Measurements from ENCODE around the gene UBE2Q2. TPM values are rescaled to one million over a fixed set of nuclear protein-coding genes. Genes with fewer than 3 reads are reported as not detected.
"Not testable (repeated sequence)": the region's sequence is repeated elsewhere in the genome, so short reads cannot be mapped to it uniquely, and the experiment has no call there.

UBE2Q2 gene
- total RNA-seq, 1 experiment from 2014 or later: 36.6 TPM

GRCh38 chr15:75823860-75824613, 19.2 kb upstream of the UBE2Q2 start:
- no peak for DNase-seq (ENCODE audit: low spot score)

GRCh38 chr15:75827691-75828090, 15.6 kb upstream of the UBE2Q2 start:
- DNase-seq (ENCODE audit: low spot score): no peak

- DNase-seq (ENCODE audit: low spot score): no peak
Measured at GRCh38 chr15:75828429-75828828, 14.8 kb upstream of the UBE2Q2 start.

GRCh38 chr15:75830910-75831805, 12.1 kb upstream of the UBE2Q2 start:
- DNase-seq (ENCODE audit: low spot score): no peak

GRCh38 chr15:75831806-75832102, 11.5 kb upstream of the UBE2Q2 start:
- DNase-seq (ENCODE audit: low spot score): no peak

- DNase-seq (ENCODE audit: low spot score): no peak
Measured at GRCh38 chr15:75832114-75832513, 11.1 kb upstream of the UBE2Q2 start.

GRCh38 chr15:75834021-75834420, 9.2 kb upstream of the UBE2Q2 start:
- no peak for DNase-seq (ENCODE audit: low spot score)

GRCh38 chr15:75835990-75836958, 7.0 kb upstream of the UBE2Q2 start:
- no peak for DNase-seq (ENCODE audit: low spot score)

- peak; percentile 73 for DNase-seq (ENCODE audit: low spot score)
Measured at GRCh38 chr15:75836959-75837334, 6.3 kb upstream of the UBE2Q2 start.

GRCh38 chr15:75840659-75841058, 2.6 kb upstream of the UBE2Q2 start:
- DNase-seq (ENCODE audit: low spot score): peak; percentile 52

GRCh38 chr15:75841626-75842025, 1.6 kb upstream of the UBE2Q2 start:
- no peak for DNase-seq (ENCODE audit: low spot score)

GRCh38 chr15:75843678-75844581, 683 bp downstream of the UBE2Q2 start:
- peak; percentile 25 for DNase-seq (ENCODE audit: low spot score)

- DNase-seq (ENCODE audit: low spot score): no peak
Measured at GRCh38 chr15:75844629-75845335, 1.5 kb downstream of the UBE2Q2 start.

GRCh38 chr15:75849167-75849566, 5.9 kb downstream of the UBE2Q2 start:
- DNase-seq (ENCODE audit: low spot score): no peak

GRCh38 chr15:75850708-75851107, 7.5 kb downstream of the UBE2Q2 start:
- DNase-seq (ENCODE audit: low spot score): no peak

- not testable (repeated sequence) for DNase-seq (ENCODE audit: low spot score)
Measured at GRCh38 chr15:75851566-75851965, 8.3 kb downstream of the UBE2Q2 start.

GRCh38 chr15:75857886-75858285, 14.6 kb downstream of the UBE2Q2 start:
- no peak for DNase-seq (ENCODE audit: low spot score)

- DNase-seq (ENCODE audit: low spot score): no peak
Measured at GRCh38 chr15:75861750-75862402, 18.6 kb downstream of the UBE2Q2 start.

GRCh38 chr15:75862796-75863195, 19.5 kb downstream of the UBE2Q2 start:
- DNase-seq (ENCODE audit: low spot score): no peak
